Activated CD4-positive, CD25-positive, alpha-beta regulatory T cell (primary cell): ENCODE results near the gene ALK.
"Not testable (repeated sequence)": the region's sequence is repeated elsewhere in the genome, so short reads cannot be mapped to it uniquely, and the experiment has no call there.

Experiments used
- DNase-seq, 4 experiments: peaks; one replicate each; lab custom pipeline; 2025; lab: John Stamatoyannopoulos, UW

The ALK gene

DNA sequence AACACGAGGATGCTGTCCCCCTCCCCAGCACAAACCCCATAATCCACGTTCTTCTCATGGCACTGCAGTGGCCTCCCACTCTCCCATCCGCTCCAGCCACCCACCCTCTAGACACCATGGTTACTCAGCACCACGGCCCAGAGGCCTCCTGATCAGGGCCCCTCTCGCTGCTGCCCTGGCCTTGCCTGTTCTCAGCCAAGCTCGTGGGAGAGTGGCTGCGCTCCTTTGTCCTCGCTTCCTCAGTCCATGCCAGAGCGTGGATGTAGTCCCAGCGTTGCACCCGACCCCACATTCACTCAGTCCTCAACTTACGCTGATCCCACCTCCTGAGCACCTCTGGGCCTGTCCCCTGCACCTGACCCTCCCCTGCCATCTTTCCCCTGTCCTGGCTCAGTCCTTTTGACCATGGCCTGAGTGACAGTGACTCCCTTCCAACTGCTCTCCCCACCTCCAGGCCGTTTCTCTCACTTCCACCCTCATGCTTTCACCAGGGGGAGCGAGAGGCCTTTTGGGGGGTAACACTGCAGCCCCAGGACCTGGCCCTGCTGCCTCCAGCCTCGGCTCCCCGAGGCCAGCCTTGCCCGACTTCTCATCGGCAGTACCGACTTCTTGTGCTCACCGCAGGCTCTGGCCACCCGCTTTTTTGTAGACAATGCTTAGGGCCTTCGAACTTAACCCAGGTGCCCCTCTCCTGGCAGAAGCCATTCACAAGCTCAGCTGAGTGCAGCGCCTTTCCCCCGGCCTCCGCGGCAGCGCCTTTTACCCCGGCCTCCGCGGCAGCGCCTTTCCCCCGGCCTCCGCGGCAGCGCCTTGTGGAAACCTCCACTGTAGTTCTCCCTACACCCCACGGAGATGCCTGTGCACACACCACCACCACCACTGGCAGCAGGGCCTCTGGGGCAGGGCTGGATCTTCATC is 674.7 kb downstream of the ALK start:
- no peak for DNase-seq

DNA sequence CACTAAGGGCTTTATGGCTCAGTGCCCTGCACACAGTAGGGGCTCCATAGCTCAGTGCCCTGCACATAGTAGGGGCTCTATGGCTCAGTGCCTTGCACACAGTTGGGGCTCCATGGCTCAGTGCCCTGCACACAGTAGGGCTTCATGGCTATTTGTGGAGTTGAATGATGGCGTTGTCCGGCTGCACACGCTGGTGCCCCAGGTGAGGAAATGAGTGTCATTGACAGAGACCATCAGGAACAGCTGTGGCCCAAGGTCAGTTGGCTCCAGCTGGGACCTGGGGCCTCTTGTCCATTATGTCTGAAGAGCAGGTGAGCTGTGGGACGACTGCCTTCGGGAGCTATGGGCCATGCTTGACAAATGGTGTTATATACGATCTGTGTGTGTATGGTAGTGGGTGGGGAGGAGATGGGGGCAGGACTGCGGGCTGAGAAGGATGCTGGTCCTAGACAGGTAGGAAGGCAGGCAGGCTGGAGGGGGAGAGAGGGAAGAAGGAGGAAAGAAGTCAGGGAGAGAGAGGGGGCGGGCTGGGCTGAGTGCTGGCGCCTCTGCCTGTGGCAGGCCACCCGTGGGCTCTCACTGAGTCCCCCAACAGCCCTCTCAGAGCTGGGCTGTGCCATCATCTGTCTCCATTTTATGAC is 675.5 kb downstream of the ALK start:
- DNase-seq: no peak

DNA sequence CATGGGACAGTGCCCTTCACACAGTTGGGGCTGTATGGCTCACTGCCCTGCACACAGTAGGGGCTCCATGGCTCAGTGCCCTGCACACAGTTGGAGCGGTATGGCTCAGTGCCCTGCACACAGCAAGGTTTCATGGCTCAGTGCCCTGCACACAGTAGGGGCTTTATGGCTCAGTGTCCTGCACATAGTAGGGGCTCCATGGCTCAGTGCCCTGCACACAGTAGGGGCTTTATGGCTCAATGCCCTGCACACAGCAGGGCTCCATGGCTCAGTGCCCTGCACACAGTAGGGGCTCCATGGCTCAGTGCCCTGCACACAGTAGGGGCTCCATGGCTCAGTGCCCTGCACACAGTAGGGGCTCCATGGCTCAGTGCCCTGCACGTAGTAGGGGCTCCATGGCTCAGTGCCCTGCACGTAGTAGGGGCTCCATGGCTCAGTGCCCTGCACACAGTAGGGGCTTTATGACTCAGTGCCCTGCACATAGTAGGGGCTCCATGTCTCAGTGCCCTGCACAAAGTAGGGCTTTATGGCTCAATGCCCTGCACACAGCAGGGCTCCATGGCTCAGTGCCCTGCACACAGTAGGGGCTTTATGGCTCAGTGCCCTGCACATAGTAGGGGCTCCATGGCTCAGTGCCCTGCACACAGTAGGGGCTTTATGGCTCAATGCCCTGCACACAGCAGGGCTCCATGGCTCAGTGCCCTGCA is 676.2 kb downstream of the ALK start:
- DNase-seq: not testable (repeated sequence)

DNA sequence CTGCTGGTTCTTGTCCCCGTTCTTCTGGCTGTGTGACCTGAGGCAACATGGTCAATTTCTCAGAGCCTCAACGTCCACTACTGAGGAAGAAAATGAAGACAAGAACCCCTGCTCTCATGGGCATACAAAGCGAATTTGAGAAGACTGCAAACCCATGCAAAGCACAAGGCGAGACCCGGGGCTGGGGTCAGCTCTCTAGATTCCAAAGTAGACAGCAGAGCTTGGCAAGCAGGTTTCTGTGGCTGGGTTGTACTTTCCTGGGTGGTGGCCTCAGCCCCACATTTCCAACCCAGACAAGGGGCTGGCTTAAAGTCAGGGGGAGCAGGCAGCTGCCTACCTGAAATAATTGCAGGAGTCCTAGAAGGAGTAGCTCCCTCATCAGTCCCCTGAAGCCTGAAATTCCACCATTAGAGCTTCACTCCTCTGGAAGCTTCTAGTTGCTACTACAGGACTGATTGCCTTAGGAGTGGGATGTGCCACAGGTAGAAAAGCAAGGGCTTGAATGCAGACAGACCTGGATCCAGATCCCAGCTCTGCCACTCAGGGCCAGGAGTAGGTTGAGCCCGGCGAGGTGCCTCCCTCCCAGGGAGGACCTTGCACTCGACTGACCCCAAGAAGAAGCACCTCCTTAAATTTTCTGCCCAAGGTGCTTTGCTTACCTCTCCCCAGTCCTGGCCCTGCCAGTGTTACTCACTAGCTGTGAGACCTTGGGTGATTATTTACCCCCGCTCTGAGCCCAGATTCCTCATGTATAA is 678.6 kb downstream of the ALK start:
- no peak for DNase-seq

DNA sequence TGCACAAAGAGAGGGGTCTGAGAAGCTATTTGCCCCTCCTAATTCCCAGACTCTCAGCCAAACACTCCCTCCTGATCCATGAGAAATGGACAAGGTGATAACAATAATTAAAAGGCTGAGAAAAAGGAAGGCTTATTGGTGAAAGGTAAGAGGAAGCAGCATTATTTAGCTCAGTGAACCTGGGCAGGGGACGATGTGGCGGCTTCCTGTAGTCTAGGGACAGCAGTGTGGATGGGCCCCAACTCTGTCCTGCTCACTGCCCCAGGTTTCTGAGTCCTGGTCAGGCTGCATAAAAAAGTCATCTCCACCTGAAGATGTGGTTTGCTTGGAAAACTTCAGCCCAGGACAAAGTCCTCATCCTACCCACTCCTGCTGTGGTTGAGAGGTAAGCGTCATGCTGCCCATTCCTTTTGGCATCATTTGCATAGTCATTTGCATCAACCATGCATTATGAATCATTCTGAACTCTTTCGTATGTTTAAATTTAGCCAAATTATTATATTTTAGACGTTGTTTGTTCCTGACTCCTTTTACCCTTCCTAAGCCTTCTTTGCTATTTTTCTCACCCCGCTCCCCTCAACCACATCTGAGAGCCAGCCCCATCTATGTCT is 679.3 kb downstream of the ALK start:
- DNase-seq: no peak

DNA sequence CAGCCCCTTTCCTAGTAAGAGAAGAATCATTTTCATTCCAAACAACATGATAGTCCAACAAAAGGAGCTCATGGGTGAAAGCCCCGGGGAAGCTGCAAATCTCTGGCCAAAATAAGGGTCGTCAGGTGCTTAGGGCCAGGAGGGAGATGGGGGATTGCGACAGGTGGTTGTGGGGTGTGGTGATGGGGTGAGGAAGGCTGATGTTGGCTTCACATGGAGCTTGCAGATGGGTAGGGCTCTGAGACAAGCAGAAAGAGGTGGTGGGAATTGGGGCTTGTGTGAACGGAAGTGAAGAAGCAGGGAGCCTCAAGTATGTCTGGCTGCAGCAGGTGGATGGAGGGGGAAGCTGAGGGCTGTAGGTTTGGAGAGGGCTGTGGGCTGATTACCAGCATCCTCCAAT is 680.0 kb downstream of the ALK start:
- no peak for DNase-seq

DNA sequence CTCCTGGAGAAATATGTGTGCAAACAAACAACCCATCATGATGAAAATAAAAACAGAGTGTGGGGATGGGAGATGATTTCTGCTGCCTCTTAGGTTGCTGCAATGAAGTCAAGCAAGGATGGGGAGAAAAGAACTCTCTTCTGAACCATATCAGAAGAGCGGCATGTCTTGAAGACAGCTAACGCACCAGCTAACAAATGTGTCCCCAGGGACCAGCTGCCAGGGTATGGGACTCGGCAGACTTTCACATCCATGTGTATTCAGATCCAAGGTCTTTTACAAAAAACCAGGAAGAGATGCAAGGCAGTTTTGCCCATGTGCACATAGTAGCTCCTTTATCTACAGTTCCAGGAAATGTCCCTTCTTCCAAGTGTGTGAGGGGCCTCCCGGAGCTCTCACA is 680.8 kb downstream of the ALK start:
- no peak for DNase-seq

DNA sequence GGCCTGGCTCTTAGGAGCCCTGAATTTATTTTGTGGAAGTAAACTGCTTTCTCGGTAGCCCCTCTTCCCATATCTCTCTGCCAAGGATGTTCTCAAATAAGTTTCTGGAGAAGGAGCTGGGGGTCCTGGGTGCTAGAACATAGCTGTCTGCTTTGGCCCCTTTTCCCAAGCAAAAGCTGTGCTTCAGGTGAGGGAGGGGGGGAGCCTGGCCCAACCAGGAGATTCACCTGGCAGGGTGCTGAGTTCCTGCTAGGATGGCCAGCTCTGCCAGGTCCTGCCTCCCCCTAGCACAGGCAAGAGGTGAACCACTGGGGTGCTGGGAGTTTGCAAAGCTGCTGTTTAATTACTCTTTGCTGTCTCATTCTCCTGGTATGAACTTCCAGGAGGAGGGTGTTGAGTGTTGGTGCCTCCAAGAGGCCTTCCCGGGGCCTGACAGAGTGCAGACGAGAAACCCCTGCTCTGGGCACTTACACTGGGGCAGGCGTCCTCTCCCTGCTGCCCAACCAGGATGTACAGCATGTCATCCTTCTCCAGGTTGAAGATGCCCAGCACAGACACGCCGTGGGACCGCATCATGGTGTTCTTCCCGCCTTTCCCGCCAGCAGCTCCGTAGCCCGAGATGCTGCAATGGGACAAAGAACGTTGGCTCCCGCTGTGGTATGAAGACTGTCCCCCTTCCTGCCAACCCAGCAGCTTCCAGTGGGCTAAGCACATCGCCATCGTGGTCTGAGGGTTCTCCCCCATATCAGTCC is 682.0 kb downstream of the ALK start:
- DNase-seq: no peak

DNA sequence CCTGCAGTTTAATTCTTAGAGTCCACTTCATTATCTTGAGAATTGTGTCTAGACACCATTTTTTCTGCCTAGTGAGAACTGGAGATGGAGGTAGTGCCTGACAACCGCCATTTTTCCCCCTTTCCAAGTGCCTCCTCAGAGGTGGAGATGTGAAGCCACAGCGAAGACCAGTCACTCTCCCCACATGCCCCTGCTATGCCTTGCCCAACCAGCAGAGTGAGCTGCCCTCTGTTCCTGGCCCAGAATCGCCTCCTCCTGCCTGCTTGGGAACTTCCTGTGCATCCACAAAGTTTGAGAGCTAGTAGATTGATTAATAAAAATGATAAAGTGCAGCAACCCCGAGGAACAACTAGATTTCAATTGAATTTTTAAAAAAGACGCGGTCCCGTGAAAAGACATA is 682.9 kb downstream of the ALK start:
- DNase-seq: no peak

DNA sequence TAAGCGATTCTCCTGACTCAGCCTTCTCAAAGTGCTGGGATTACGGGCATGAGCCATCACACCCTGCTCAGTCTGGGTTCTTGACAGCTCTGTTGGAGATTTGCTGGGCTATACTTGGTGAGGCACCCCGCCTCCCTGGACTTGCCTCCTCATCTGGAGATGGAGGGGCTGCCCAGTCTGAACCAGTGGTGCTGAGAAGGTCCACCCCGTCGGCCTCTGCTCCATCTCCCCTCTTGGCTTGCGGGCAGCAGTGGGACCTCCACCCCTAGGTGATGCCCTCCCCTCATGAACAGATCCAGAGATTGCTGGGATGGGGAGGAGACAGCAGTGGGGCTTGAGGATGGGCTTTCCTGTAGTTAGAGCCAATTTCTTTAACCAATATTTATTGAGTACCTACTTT is 685.3 kb downstream of the ALK start:
- no peak for DNase-seq

DNA sequence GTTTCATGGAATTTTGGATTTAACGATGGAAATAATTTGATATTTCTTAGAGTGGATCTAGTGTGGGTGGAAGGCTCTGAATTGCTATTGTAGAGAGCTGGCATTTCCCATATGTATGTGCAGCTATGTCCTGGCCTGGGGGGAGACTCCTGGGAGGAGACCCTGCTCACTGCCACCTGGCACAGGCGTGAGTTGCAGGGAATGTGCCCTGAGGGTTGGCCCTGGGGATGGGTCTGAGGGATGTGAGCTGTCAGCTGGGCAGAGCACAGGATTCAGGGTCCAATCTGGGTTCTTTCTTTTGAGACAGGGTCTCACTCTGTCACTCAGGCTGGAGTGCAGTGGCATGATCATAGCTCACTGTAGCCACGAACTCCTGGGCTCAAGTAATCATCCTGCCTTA is 686.0 kb downstream of the ALK start:
- DNase-seq: no peak

DNA sequence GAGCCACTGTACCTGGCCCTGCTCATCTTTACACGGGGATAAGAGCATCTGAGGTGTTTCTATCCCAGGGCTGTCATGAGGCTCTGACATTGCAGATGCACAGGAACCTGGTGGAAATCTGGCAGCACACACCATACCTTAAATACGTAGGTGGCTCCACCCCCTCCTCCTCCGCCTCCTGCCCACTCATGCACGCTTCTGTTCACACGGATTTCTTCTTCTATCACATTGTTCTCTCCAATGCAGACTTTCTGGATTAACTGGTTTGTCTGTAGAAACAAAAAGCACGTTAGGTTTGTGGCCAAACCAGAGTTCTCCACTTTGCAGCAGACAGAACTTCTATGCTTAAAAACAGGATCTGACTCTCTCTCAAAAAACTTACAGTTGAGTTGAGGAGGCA is 688.0 kb downstream of the ALK start:
- DNase-seq: no peak

DNA sequence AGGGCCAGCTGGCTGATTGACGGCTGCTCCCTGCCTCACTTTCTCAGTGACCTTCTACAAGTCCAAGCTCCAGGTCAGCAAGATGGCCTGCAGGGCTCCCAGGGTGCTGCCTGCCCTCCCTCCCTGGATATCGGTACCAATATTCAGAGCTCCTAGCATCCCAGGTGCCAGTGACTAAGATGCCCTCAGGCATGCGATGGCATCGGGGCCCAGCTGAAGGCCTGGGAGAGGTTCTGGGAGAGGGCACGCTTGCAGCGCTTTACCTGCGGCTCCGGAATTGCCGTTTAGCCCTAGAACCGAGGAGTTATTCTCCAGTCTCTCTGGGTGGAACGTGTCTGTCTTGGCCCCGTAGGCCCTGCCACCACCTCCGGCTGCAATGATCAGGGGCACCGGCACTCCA is 689.3 kb downstream of the ALK start:
- no peak for DNase-seq

DNA sequence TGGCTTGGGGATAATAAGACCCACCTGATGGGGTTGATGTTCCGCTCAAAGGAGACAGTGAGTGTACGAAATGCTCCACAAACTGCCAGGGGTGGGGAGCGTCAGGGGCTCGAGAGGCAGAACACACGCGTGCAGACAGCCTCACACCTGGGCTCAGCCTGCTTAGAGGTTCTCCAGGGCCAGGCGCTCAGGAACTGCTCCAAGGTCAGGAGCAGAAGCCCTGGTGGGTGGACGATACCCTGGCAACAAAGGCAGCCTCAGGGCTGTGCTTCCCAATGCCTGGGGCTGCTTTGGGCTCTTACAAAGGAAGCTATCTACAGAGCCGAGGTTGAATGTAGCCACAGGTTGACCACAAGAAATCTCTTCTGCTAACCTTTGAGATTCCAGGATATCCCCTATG is 691.7 kb downstream of the ALK start:
- DNase-seq: no peak

DNA sequence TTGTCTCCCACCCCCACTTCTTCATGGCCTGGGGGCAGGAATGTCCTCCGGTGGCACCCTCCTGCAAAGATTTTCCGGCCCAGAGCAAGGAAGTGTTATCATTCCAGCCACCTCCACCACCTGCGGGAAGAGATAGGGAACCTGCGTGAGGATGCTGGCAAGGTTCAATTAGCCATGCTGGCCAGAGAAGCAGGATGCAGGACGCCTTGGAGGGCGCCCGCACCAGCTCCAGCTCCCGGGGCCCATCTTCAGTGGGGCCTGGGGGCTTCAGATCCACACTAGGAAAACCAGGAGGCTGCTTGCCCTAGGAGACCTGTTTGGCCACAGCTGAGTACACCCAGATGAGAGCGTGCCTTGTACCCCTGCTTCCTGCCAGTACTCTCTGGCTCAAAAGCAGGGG is 692.4 kb downstream of the ALK start:
- DNase-seq: no peak

DNA sequence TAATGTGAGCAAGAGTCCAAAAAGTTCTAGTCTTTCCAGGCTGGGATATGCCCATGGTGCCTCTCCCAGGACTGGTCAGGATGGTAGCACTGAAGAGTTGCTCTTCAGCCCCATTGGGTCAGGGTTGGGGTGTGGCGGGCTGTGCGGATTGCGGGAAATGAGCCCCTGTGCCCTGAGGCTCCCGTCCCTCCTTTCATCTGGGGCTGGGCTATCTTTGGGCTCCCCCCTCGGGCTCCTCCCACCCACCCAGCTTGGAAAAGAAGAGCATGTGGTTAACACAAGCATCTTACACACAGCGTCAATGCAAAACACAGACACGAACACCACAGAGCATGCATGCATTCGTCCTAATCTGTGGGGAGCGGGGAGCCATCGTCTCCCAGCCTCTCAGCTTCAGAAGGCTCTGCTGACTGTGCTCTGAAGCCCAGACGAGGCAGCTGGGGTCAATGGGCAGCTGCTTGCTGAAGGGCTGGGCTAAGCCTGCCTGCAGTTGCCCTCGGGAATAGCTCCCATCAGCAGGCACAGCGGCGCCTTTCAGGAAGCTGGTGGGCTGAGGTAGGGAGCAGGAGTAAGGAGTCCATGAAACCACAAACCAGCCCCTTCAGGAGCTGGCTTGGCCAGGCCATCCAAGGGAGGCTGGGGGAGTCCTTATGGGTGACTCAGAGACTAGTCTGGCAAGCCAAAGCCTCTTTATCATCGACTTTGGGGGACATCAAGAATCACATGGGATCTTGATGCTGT is 693.3 kb downstream of the ALK start:
- DNase-seq: no peak

DNA sequence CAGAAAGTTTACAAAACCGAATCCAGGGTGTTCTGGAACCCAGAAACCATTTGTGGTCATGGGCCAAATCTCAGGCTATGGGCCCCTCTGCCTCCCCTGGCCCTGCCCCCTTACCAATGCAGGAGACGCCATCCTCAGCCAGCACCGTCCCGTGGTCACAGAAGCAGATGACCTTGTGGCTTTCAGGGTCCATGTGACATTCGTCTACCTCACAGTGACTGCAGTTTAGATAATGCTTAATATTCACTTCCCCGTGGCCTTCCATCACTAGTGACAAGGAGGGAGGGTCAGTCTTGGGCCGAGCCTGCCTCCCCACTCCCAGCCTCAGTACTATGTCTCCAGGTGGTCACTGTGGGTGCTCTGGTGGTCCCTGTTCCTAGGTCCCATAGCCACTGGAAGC is 694.6 kb downstream of the ALK start:
- no peak for DNase-seq

DNA sequence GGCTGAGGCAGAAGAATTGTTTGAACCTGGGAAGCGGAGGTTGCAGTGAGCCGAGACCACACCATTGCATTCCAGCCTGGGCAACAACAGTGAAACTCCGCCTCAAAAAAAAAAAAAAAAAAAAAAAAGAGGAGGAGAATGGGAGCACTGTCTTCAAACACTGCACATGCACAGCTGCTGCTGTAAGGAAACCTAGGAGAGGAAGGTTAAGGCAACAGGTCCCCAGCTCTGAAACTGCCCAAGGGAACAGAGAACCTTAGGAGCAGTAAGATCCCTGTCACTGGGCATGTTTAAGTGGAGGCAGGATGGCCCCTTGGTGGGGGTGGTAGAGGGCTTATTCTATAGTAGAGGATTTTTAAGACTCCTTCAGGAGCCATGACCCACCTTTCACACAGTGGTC is 695.0 kb downstream of the ALK start:
- no peak for DNase-seq

DNA sequence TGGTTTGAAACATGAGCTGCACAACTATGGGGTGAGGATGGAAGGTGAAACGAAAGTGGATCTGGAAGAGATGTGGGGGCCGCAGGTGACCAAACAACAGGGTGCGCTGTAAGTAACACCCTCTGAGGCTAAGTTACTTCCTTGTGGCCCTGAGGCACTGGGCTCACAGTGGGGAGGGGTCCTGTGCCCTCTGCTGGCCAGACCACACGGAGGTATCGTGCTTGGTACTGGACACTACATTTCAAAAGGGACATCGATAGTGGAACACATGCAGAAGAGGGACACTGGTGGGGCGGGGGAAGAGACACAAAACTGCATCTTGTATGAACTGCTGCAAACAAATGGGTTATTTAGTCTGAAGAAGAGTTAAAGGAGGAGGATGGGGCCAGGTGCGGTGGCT is 695.6 kb downstream of the ALK start:
- no peak for DNase-seq
